NCI-H82 (cell line): ENCODE measurements around the gene DPH1.

Experiments used
- DNase-seq: peaks from one replicate; lab custom pipeline; 2025; lab: John Stamatoyannopoulos, UW

The DPH1 gene

GRCh38 chr17:2062571-2063183, 32.7 kb downstream of the DPH1 start:
- no peak for DNase-seq

- DNase-seq, result no peak
These were observed 33.6 kb downstream of the DPH1 start for GRCh38 chr17:2063261-2064146.

GRCh38 chr17:2064147-2064489, 34.2 kb downstream of the DPH1 start:
- no peak for DNase-seq

GRCh38 chr17:2064520-2064971, 34.6 kb downstream of the DPH1 start:
- DNase-seq, result no peak

GRCh38 chr17:2064980-2065785, 35.2 kb downstream of the DPH1 start:
- peak; percentile 60 for DNase-seq

GRCh38 chr17:2065949-2066400, 36.0 kb downstream of the DPH1 start:
- DNase-seq, result no peak

- DNase-seq, result no peak
These were observed 37.2 kb downstream of the DPH1 start for GRCh38 chr17:2067048-2067561.

GRCh38 chr17:2067608-2068024, 37.7 kb downstream of the DPH1 start:
- no peak for DNase-seq

- DNase-seq, result no peak
These were observed 38.1 kb downstream of the DPH1 start for GRCh38 chr17:2068031-2068518.

- DNase-seq, result no peak
These were observed 38.6 kb downstream of the DPH1 start for GRCh38 chr17:2068519-2069051.

- DNase-seq, result no peak
These were observed 40.5 kb downstream of the DPH1 start for GRCh38 chr17:2070241-2071023.

- DNase-seq, result no peak
These were observed 41.1 kb downstream of the DPH1 start for GRCh38 chr17:2071024-2071385.

- no peak for DNase-seq
These were observed 41.7 kb downstream of the DPH1 start for GRCh38 chr17:2071455-2072281.

- DNase-seq, result no peak
These were observed 45.0 kb downstream of the DPH1 start for GRCh38 chr17:2074919-2075318.

GRCh38 chr17:2075336-2076086, 45.6 kb downstream of the DPH1 start:
- no peak for DNase-seq

GRCh38 chr17:2076087-2076984, 46.4 kb downstream of the DPH1 start:
- DNase-seq, result peak; percentile 70

GRCh38 chr17:2077040-2077439, 47.1 kb downstream of the DPH1 start:
- no peak for DNase-seq

- no peak for DNase-seq
These were observed 51.6 kb downstream of the DPH1 start for GRCh38 chr17:2081564-2081963.
